Testis (tissue), 3 donors: ENCODE measurements around the gene ADAM17. TPM values are rescaled to one million over a fixed set of nuclear protein-coding genes. Genes with fewer than 3 reads are reported as not detected.
A peak's percentile ranks its signal among the peaks of the same experiment; 100 is the strongest.
"Not testable (repeated sequence)": the region's sequence is repeated elsewhere in the genome, so short reads cannot be mapped to it uniquely, and the experiment has no call there.

Experiments used
- DNase-seq: peaks from one replicate; pipeline ENCODE4 v3.0.0-alpha.2; 2019
- H3K27ac ChIP-seq, 2 donors: fragments of 200-600 bp; sonication (generic); one replicate each; pipeline ENCODE4 v1.5.1; 2019
- H3K27me3 ChIP-seq: fragments of 200-600 bp; sonication (generic); one replicate; pipeline ENCODE4 v1.5.1; 2019
- H3K36me3 ChIP-seq: fragments of 200-600 bp; sonication (generic); one replicate; pipeline ENCODE4 v1.5.1; 2017; ENCODE audit warnings: low read depth; ENCODE audit errors: missing control alignments
- H3K4me1 ChIP-seq: fragments of 200-600 bp; sonication (generic); one replicate; pipeline ENCODE4 v1.5.1; 2019
- H3K4me3 ChIP-seq, 2 donors: fragments of 200-600 bp; sonication (generic); one replicate each; pipeline ENCODE4 v1.5.1; 2017 to 2019
- H3K9me3 ChIP-seq: fragments of 200-600 bp; sonication (generic); one replicate; pipeline ENCODE4 v1.5.1; 2017
- CTCF ChIP-seq, 3 experiments: fragments of 450-650 bp in 2 of 3; fragments of 200-600 bp in 1 of 3; sonication (generic) in 1 of 3; IDR thresholded peaks; one replicate each; pipeline ENCODE4 v1.5.1; 2016 to 2019; ENCODE audit warnings: antibody characterized with exemption in 3 of 3, mild to moderate bottlenecking in 2 of 3, moderate library complexity in 1 of 3
- POLR2A ChIP-seq: fragments of 450-650 bp; IDR thresholded peaks from one replicate; pipeline ENCODE4 v1.6.1; 2017; ENCODE audit warnings: antibody characterized with exemption, mild to moderate bottlenecking, moderate library complexity
- WGBS, 2 donors: methylation state at CpG; one replicate each; pipeline ENCODE4 v1.1.5; 2018; 5-methylcytosine and 5-hydroxymethylcytosine counted together
- intact Hi-C: fragments of 100-400 bp; cut with DNase I; formaldehyde crosslinking; loops from one replicate; pipeline ENCODE4 v1.15.1; 2023; ENCODE audit warnings: low total_unique reads
- polyA plus RNA-seq: library from polyadenylated mRNA; stranded (reverse); fragments of 350-450 nt; fragmentation: Illumina TruSeq; extraction: RNeasy Lipid Tissue Mini Kit (QIAGEN cat#74804); gene quantifications from one replicate; pipeline ENCODE4 v1.2.3, GENCODE V29; 2014; ENCODE audit warnings: low read depth, low replicate concordance; ENCODE audit not compliant: insufficient read depth
- total RNA-seq, 2 donors: library from RNA; depleted of rRNA; stranded (reverse); fragments of >200 nt; gene quantifications; one replicate each; pipeline ENCODE4 v1.2.3, GENCODE V29; 2016

Gene ADAM17
- total and polyA plus RNA-seq, 3 donors from 2014 or later = 37.0 to 66.9 (median 61.6) TPM

- intact Hi-C loops = no loop called here
- no peaks in the 10 kb centered on the region for H3K9me3 ChIP-seq
- no peak overlapping the region for H3K4me3 ChIP-seq
- DNase-seq = peak; percentile 44
- H3K27me3 ChIP-seq = no peaks in the 10 kb centered on the region
- no peaks in the 10 kb centered on the region for H3K36me3 ChIP-seq
- WGBS, 2 donors = 67 to 90% methylated on average over 1 of the region's 1 CpG
- peak overlapping the region in 1 of 2 donors; percentile 10 for H3K27ac ChIP-seq
- H3K4me1 ChIP-seq = peaks cover 18% of the 10 kb centered on the region
- TF ChIP-seq CTCF (IDR thresholded peaks at IDR 0.05) = no peak
- no peak for TF ChIP-seq POLR2A
These were observed 3.3 kb upstream of the ADAM17 start for GRCh38 chr2:9558948-9559381.

GRCh38 chr2:9556121-9556743, 602 bp upstream of the ADAM17 start:
- 0 to 2% methylated on average over 15 to 24 of the region's 32 CpGs for WGBS, 2 donors
- H3K27ac ChIP-seq = peak overlapping the region; percentile 98 to 100
- H3K4me3 ChIP-seq = peak overlapping the region; percentile 98 to 99
- H3K4me1 ChIP-seq = peaks cover 26% of the 10 kb centered on the region
- no peak for DNase-seq
- intact Hi-C loops = no loop called here
- no peaks in the 10 kb centered on the region for H3K36me3 ChIP-seq
- H3K9me3 ChIP-seq = no peaks in the 10 kb centered on the region
- no peaks in the 10 kb centered on the region for H3K27me3 ChIP-seq
- TF ChIP-seq CTCF (IDR thresholded peaks at IDR 0.05) = no peak
- TF ChIP-seq POLR2A = no peak

GRCh38 chr2:9554921-9555296, 721 bp downstream of the ADAM17 start:
- H3K4me1 ChIP-seq = peaks cover 26% of the 10 kb centered on the region
- peak; percentile 81 for DNase-seq

GRCh38 chr2:9552219-9553178, 3.1 kb downstream of the ADAM17 start:
- DNase-seq = no peak
- WGBS, 2 donors = 44 to 47% methylated on average over 2 of the region's 2 CpGs
- intact Hi-C loops = no loop called here
- Histone ChIP-seq H3K27ac (peak overlapping the region; percentile 10 to 73), H3K9me3 (no peaks in the 10 kb centered on the region), H3K4me1 (peaks cover 39% of the 10 kb centered on the region), H3K36me3 (no peaks in the 10 kb centered on the region), H3K27me3 (no peaks in the 10 kb centered on the region), H3K4me3 (no peak overlapping the region)
- TF ChIP-seq POLR2A (no peak), CTCF (IDR thresholded peaks at IDR 0.05) (no peak)

More at GRCh38 chr2:9554921-9555296, 721 bp downstream of the ADAM17 start:
- Histone ChIP-seq H3K36me3 (no peaks in the 10 kb centered on the region), H3K4me3 (peak overlapping the region; percentile 98 to 99), H3K9me3 (no peaks in the 10 kb centered on the region), H3K27me3 (no peaks in the 10 kb centered on the region), H3K27ac (peak overlapping the region; percentile 98 to 100)
- intact Hi-C loops = no loop called here
- WGBS, 2 donors = 0 to 1% methylated on average over 9 of the region's 9 CpGs
- no peak for TF ChIP-seq CTCF (IDR thresholded peaks at IDR 0.05)
- TF ChIP-seq POLR2A = no peak

GRCh38 chr2:9550859-9551391, 4.7 kb downstream of the ADAM17 start:
- intact Hi-C loops, H3K36me3 ChIP-seq, H3K9me3 ChIP-seq, H3K4me3 ChIP-seq, DNase-seq, H3K27me3 ChIP-seq: not testable (repeated sequence)
- H3K27ac ChIP-seq = peak overlapping the region in 1 of 2 donors; percentile 3
- H3K4me1 ChIP-seq = peaks cover 44% of the 10 kb centered on the region
- 72 to 74% methylated on average over 7 of the region's 7 CpGs for WGBS, 2 donors
